GM18502 (cell line): ENCODE data around the gene HSBP1L1.
A peak's percentile ranks its signal among the peaks of the same experiment; 100 is the strongest.

ENCODE experiments used
- ATAC-seq: cut with Tn5 transposase; IDR thresholded peaks from one replicate; pipeline ENCODE4 v1.9.1; 2021; ENCODE audit warnings: mild to moderate bottlenecking; ENCODE audit not compliant: unreplicated experiment, poor library complexity

Gene HSBP1L1

DNA sequence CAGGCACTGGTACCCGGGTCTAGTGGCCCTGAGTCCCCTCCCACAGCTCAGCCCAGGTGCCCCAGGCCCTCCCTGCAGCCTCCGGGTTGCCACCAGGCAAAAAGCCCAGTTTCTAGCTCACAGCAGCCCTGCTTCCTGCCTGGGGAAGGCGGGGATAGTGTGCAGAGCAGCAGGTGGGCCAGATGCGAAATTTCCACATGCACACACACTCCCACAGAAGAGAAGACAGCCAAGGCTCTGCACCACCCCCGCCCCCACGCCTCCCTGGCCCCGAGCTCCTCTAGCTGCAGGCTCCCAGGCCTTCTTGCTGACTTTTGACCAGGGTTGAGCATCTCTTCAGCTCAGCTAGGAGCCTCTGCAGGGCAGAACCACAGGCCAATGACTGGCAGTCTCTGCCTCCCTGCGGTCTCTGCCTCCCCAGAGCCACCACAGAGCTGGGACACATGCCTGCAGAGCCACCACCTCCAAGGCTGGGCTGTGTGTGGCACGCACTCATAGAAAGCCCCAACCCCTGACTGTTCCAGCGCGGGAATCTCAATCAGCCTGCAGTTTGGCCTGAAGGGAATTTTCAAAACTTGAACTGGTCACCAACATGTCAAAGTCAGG is 20.2 kb upstream of the HSBP1L1 start:
- peak; percentile 62 for ATAC-seq

DNA sequence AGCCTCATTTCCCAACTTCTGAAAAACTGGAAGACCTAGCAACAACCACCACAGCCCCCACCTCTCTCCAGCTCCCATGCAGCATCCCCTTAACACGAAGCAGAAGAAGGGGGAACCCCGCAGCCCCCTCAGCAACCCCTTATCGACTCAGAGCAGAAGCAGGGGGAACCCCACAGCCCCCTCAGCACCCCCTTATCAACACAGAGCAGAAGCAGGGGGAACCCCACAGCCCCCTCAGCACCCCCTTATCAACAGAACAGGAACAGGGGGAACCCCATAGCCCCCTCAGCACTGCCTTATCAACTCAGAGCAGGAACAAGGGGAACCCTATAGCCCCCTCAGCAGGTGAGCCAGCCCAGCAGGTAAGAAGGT is 19.7 kb upstream of the HSBP1L1 start:
- peak; percentile 16 for ATAC-seq

DNA sequence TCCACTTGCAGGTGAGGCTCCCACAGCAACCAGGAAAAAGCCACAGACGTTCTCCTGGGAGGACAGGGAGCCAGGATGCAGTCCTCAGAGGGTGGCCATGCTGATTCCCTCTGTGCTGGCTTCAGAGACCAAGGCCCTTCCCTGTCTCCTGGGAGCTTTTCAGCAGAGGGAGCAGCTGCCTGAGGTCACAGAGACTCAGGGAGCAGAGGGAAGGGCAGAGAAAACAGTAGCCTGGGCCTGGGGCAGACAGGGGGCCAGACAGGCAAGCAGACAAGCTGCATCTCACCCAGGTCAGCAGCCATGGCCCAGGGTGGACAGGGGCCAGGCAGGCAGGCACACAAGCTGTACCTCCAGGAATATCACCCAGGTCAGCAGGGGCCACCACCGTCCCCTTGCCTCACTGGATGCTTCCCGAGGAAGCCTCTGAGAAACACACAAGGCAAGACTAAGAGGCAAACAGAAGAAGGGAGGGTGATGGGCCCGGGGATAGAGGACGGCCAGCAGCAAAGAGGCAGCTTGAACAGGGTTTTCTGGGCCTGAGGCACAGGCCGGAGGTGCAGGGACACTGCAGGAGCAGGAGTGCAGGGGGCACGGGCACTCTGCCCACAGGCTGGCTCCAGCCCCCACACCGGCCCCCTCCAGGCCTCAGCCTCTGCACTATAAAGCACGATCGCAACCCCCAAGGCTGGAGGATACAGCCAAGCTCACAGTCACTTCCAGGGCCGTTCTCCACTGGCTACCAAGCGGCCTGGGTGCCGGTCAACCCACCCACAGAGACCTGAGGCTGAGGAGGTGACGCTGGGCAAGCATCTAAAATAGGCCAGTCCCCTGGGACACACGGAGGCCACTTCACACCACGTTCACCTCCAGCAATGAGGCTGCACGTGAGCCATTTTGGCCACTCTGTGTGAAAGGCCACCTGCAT is 19.1 kb upstream of the HSBP1L1 start:
- no peak for ATAC-seq

DNA sequence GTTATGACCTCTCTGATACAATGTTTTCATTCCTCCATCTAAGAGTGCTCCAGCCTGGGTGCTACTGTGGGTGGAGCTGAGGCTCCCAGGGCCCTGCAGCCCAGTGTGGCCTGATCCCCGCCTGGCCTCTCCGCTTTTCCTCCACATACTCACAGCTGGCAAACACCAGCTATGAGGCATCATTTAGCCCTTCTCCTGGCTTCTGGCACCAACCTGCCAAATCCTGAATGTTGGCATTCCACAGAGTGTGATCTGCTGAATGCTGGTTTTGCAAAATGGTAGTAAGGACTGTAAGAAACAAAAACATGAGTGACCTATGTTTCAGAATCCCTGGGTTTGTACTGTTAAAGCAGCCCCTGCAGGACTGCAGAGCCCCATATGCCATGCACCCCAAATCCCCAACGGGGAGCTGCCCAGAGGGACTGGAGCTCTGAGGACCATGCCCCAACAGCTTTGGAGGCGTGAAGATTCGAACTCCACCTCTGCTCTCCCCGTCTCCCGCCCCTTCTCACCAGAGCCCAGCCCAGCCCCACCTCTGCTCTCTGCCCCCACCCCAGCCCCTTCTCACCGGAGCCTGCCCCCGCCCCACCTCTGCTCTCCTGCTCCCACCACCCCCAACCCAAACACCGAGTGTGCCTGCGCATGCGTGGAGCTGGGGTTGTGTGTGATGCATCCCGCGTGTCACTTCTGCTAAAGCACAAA is 17.2 kb upstream of the HSBP1L1 start:
- ATAC-seq: no peak

DNA sequence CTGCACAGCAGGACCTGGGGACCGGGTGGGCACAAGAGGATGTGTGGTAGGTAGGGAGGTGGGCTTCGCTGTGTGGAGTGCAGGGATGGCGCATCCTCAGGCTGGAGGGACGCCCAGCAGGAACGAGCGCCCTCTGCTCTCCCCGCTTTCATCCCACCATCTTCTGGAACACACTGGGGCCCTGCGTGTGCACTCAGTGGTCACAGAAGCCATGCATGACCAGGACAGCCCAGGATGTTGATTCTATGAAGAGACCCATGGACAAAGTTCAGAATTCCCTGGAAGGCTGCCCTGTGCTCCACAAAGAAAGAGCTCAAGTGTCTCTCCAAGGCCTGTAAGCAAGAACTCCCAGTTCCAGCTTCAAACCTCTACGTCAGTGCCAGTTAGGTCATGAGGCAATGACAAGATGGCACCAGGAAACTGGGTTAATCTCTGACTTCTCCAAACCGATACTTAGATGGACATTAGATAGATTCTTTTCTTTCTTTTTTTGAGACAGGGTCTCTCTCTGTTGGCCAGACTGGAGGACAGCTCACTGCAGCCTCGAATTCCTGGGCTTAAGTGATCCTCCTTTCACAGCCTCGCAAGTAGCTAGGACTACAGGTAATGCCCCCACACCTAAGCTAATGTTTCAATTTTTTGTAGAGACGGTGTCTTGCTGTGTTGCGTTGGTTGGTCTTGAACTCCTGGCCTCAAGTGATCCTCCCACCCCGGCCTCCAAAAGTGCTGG is 16.4 kb upstream of the HSBP1L1 start:
- no peak for ATAC-seq

GRCh38 chr18:79948719-79949411 is 15.6 kb upstream of the HSBP1L1 start:
- ATAC-seq: no peak

DNA sequence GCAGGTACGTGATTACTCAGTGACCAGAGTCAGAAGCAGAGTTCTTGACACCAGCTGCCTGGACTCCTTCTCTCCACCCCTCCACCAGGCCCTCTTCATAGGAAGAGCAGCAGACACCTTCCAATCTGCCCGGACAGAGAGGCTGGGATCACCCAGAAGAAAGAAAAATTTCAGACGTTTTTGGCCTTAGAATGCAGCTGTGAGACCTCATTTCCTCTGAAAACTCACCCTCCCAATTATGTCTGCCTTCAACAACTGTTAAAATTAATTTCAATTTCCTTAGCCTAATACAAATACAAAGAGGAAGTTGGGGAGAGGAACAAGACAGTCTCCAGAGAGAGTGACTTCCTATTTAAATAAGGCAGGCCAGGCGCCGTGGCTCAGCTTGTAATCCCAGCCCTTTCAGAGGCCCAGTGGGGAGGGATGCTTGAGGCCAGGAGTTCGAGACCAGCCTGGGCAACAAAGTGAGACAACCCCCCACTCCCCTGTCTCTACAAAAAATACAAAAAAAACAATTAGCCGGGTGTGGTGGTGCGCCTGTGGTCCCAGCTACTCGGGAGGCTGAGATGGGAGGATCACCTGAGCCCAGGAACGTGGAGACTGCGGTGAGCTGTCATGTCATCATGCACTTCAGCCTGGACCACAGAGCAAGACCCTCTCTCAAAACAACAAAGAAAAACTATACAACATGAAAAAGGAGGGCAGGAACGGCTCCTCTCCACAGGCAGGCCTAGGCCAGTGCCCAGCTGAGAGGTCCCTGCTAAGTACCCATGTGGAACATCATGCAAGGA is 14.6 kb upstream of the HSBP1L1 start:
- ATAC-seq: no peak

GRCh38 chr18:79950515-79951341 is 13.7 kb upstream of the HSBP1L1 start:
- peak; percentile 27 for ATAC-seq

- peak; percentile 84 for ATAC-seq
Measured at GRCh38 chr18:79951545-79952455, 12.6 kb upstream of the HSBP1L1 start, which contains the start of gene SLC66A2. TSS of gene SLC66A2 (minus strand) at chr18:79951653. CDS start at chr18:79950926, 727 bp downstream.

DNA sequence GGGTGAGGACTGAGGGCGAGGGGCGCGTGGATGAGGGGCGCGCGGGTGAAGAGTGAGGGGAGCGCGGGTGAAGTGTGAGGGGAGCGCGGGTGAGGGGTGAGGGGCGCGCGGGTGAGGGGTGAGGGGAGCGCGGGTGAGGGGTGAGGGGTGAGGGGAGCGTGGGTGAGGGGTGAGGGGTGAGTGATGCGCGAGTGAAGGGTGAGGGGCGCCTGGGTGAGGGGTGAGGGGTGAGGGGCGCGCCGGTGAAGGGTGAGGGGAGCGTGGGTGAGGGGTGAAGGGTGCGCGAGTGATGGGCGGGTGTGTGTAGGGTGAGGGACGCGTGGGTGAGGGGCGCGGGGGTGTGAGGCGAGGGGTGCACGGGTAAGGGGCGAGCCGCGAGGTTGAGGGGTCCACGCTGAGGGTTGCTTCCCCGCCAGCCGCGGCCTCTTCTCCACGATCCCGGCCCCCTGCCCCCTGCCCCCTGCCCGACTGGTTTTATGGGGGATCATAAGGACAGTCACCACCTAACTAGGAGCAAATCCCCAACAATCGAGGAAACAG is 11.9 kb upstream of the HSBP1L1 start:
- ATAC-seq: no peak

DNA sequence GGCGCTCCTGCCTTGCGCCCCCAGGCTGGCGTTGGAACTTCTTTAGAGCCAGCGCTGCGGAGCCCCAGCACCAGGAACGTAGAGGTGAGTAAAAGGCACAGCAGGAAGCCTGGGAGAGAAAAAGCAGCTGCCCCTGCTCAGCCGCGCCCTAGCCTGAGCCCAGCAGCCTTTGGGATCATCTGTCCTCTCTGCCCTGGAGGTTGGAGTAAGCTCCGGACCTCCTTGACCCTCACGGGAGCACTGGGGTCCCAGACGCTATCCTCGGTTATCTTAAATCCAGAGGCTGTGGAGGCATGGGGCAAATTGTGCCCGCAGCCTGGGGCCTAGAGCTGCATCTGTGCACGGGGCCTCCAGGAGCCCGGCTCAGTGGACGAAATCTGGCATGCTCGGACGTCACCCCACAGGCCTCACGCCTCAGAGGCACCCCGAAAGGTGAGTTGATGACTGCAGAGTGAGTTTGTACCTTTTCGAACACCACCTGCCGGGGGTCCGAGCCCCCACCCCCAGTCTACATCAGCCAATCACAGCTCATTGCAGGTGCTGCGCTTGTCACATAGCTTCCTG is 11.4 kb upstream of the HSBP1L1 start:
- no peak for ATAC-seq

DNA sequence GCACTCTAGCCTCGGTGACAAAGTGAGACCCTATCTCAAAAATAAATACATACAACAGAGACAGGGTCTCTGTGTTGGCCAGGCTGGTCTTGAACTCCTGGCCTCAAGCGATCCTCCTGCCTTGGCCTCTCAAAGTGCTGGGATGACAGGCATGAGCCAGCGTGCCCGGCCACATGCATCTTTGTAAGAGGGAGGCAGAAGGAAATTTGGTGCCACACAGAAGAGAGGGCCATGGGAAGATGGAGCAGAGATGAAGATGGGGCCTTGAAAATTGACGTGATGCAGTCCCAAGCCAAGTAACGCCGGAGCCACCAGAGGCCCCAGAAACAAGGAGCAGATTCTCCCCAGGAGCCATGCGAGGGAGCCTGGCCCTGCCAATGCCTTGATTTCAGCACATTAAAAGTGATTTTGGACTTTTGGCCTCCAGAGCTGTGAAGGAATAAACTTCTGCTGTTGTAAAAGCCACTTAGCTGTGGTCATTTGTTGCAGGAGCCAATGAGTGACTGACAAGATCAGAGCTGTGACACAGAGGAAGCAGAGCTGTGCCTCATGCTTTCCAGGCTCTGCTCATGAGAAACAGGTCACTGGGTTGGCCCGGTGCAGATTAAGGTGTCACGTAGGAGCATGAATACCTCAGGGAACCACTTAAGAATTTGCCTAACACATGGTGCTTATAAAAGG is 10.3 kb upstream of the HSBP1L1 start:
- no peak for ATAC-seq

- ATAC-seq: no peak
Measured at GRCh38 chr18:79954791-79955190, 9.7 kb upstream of the HSBP1L1 start.

DNA sequence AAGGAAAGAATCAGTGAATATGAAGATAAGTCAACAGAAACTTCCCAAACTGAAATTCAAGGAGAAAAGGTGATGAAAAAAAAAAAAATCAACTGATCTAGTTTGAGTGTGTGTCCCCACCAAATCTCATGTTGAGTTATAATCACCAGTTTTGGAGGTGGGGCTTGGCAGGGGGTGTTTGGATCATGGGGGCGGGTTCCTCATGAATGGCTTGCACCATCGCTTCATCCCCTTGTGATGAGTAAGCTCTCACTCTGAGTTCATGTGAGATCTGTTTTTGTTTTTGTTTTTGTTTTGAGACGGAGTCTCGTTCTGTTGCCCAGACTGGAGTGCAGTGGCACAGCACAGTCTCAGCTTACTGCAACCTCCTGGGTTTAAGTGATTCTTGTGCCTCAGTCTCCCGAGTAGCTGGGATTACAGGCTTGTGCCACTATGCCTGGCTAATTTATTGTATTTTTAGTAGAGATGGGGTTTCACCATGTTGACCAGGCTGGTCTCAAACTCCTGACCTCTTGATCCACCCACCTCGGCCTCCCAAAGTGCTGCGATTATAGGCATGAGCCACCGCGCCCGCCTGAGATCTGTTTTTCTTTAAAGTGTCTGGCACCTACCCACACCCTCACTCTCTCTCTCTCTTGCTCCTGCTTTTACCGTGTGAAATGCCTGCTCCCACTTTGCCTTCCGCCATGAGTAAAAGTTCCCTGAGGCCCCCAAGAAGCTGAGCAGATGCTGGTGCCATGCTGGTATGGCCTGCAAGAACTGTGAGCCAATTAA is 9.0 kb upstream of the HSBP1L1 start:
- no peak for ATAC-seq

DNA sequence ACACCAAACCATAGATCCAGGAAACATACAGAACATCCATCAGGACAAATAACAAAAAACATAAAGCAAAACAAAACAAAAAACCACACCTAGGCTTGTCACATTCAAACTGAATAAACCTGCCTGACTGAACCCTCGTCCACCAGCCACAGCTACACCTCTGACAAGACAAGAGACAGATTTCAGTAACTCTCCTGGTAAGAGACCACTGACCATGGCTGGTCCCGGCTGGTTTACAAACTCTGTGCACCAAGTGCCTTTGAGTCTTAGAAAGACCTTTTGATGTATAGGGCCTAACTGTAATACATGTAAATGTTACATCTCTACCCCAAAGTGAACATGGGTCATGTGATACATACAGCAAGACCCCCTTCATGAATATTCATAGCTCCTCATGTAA is 8.2 kb upstream of the HSBP1L1 start:
- ATAC-seq: no peak
